HG03575 (cell line): Measurements from ENCODE around the gene FILIP1L.

Source experiments
- ATAC-seq: cut with Tn5 transposase; IDR thresholded peaks from one replicate; pipeline ENCODE4 v1.9.1; 2021; ENCODE audit not compliant: unreplicated experiment, insufficient number of reproducible peaks, low FRiP score; ENCODE audit errors: extremely low read depth

FILIP1L gene

GRCh38 chr3:100027321-100027720 lies 87.0 kb downstream of the FILIP1L start:
- ATAC-seq, result no peak

DNA sequence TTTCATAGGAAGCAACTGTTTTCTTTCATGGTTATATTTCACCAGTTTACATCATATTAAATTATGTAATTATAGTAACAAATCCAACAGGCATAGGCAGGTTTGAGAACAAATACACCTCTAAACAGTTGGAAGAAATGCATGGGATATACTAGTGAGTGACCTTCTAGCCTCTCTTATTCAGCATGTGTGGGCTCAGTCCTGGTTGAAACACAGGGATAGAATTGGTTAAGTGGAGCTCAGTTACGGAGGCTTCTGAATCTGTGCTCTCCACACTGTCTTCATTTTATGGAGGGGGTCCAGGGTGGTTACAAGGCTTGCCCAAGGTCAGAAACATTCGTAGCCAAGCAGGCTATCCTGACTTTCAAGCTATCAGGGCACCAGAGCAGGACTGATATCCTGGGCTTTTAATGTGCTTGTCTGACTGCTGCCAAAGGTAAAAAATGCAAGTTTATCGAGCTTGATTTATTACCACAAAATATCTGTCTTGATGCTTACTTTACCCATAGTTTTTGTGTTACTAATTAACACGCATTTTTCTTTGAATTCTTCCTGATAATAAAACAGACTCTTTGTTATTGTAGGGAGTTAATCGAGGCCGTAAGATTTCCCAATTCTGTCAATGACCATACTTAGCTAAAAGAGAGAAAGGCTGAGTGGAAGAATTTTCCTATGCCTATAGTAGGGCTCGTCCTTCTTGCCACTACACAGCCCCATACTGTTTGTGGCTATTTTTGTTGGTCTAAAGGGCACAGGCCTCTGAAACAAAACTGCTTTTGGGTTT lies 89.6 kb downstream of the FILIP1L start:
- no peak for ATAC-seq

GRCh38 chr3:100023595-100023994 lies 90.7 kb downstream of the FILIP1L start:
- no peak for ATAC-seq

GRCh38 chr3:100023150-100023549 lies 91.2 kb downstream of the FILIP1L start:
- ATAC-seq, result no peak

GRCh38 chr3:100022506-100022905 lies 91.8 kb downstream of the FILIP1L start:
- ATAC-seq, result no peak

GRCh38 chr3:100020876-100021644 lies 93.2 kb downstream of the FILIP1L start:
- no peak for ATAC-seq

DNA sequence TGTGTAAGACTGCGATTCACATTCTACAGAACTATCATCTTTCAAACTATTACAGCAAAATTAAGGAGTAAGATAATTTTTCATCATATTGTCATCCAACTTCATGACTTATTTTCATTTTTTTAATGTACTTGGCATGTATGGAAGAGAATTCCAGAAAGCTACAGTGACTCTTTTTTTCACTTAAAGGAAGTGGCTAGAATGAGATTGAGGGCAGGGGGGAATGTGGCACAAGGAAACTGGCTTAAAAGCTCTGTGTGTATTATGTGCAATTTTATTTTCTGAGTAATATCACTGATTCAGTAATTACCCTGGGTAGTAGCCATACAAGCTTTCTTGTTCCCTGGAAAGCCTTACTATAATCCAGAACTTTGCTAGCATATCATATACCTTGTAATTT lies 94.6 kb downstream of the FILIP1L start:
- ATAC-seq, result no peak

GRCh38 chr3:100018806-100019205 lies 95.5 kb downstream of the FILIP1L start:
- no peak for ATAC-seq

DNA sequence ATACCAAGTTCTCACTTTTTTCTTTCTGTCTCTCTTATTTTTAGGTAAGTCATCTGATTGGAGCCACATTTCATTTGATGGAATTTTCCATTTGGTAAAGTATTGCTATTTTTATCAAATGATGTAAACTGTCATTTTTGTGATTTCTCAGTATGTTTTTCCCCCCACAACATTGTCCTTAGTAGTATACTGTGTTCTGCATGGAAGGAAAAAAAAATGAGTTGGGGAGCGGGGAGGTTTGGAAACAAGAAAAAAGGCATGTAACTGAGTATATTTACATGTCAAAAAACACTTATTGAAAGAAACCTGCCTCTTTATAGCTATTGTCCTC lies 104.2 kb downstream of the FILIP1L start:
- ATAC-seq, result no peak

- no peak for ATAC-seq
Observed at GRCh38 chr3:100009276-100010086, 104.8 kb downstream of the FILIP1L start.

- ATAC-seq, result no peak
Observed at GRCh38 chr3:100008081-100008698, 106.1 kb downstream of the FILIP1L start.

- ATAC-seq, result no peak
Observed at GRCh38 chr3:100007313-100007712, 107.0 kb downstream of the FILIP1L start.

GRCh38 chr3:100006570-100007271 lies 107.6 kb downstream of the FILIP1L start:
- no peak for ATAC-seq

GRCh38 chr3:100005665-100006393 lies 108.5 kb downstream of the FILIP1L start:
- ATAC-seq, result no peak

GRCh38 chr3:100004931-100005330 lies 109.4 kb downstream of the FILIP1L start:
- ATAC-seq, result no peak

DNA sequence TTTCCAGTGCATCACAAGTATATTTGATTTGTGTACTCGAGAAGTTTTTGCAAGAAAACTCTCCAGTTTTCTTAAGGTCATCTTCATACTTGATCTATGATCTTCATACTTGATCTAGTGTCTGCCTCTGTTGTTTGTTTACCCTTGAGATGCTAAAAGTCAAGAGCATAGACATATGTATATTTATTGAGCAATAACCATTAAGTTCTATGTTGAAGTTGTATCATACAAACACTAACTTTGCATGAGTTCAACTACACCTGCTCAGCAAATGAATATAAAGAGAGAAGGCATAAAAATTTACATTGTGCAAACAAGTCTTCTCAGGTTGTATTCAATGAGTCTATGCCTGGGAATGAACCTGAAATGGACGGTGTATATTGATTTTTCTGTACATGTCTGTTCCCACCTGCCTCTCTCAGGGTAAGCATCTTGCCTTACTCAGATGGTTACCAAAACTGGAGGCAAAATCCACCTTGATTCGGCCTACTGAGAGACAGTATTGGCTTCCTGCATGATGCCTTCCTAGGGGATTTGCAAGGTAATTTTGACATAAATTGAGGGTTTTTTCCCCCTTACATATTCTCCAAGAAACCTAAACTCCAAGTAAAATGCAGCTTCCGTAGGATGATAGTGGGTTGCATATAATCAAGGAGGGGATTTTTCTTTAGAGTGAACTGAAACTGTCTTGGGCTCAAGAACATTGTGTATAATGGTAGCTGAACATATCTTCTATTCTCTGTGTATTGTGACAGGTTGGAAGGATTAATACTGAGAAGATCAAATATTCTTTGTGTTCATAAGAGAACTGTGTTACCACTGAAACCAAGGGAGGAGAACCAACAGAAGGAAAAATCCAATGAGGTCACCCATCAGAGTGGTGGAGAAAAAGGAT lies 110.4 kb downstream of the FILIP1L start:
- ATAC-seq, result no peak
